Eye (tissue), 1 donor: ENCODE data around the gene SHANK2.

ENCODE experiments used
- DNase-seq: peaks from one replicate; pipeline ENCODE4 v3.0.0-alpha.2; 2015

The SHANK2 gene

GRCh38 chr11:71268706-71269321, 16.4 kb upstream of the SHANK2 start:
- DNase-seq: no peak

GRCh38 chr11:71267807-71268421, 15.5 kb upstream of the SHANK2 start:
- no peak for DNase-seq

- DNase-seq: no peak
Measured at GRCh38 chr11:71266114-71266833, 13.9 kb upstream of the SHANK2 start.

GRCh38 chr11:71265559-71266092, 13.2 kb upstream of the SHANK2 start:
- DNase-seq: no peak

- no peak for DNase-seq
Measured at GRCh38 chr11:71263386-71263785, 11.0 kb upstream of the SHANK2 start.

- peak; percentile 59 for DNase-seq
Measured at GRCh38 chr11:71255800-71256479, 3.6 kb upstream of the SHANK2 start.

- no peak for DNase-seq
Measured at GRCh38 chr11:71255323-71255722, 2.9 kb upstream of the SHANK2 start.

GRCh38 chr11:71253794-71254193, 1.4 kb upstream of the SHANK2 start:
- no peak for DNase-seq

- DNase-seq: peak; percentile 50
Measured at GRCh38 chr11:71252770-71253730, 673 bp upstream of the SHANK2 start.

- DNase-seq: peak; percentile 79
Measured at GRCh38 chr11:71251761-71252268, 562 bp downstream of the SHANK2 start.

- DNase-seq: peak; percentile 46
Measured at GRCh38 chr11:71251151-71251721, 1.1 kb downstream of the SHANK2 start.

GRCh38 chr11:71250523-71251150, 1.7 kb downstream of the SHANK2 start:
- DNase-seq: peak; percentile 30

GRCh38 chr11:71249301-71249700, 3.1 kb downstream of the SHANK2 start:
- DNase-seq: no peak

- no peak for DNase-seq
Measured at GRCh38 chr11:71248656-71249055, 3.7 kb downstream of the SHANK2 start.

GRCh38 chr11:71248251-71248570, 4.2 kb downstream of the SHANK2 start:
- no peak for DNase-seq

- peak; percentile 30 for DNase-seq
Measured at GRCh38 chr11:71247551-71248250, 4.7 kb downstream of the SHANK2 start.

GRCh38 chr11:71246559-71246958, 5.8 kb downstream of the SHANK2 start:
- no peak for DNase-seq

- no peak for DNase-seq
Measured at GRCh38 chr11:71245601-71246391, 6.6 kb downstream of the SHANK2 start.

- no peak for DNase-seq
Measured at GRCh38 chr11:71244116-71244810, 8.1 kb downstream of the SHANK2 start.
